Osteoblast (primary cell): ENCODE data around the gene HELZ. TPM values are rescaled to one million over a fixed set of nuclear protein-coding genes. Genes with fewer than 3 reads are reported as not detected.

Experiments
- DNase-seq: peaks from one replicate; pipeline ENCODE4 v3.0.0; 2011; ENCODE audit warnings: low spot score, mixed read lengths; ENCODE audit not compliant: insufficient read length; ENCODE audit errors: missing footprints
- H2AFZ ChIP-seq: 2 replicates; pipeline ENCODE4 v1.6.0; 2011; ENCODE audit warnings: mild to moderate bottlenecking, low read length
- H3K27ac ChIP-seq: 2 replicates; pipeline ENCODE4 v1.5.1; 2011; ENCODE audit warnings: mild to moderate bottlenecking, low read depth, low read length, moderate library complexity
- H3K27me3 ChIP-seq: 2 replicates; pipeline ENCODE4 v1.6.0; 2012; ENCODE audit warnings: mild to moderate bottlenecking, control low read depth, inconsistent platforms, low read length, moderate library complexity; ENCODE audit not compliant: insufficient read depth
- H3K36me3 ChIP-seq: 2 replicates; pipeline ENCODE4 v1.5.1; 2011; ENCODE audit warnings: mild to moderate bottlenecking, low read length, control low read depth, moderate library complexity; ENCODE audit not compliant: insufficient read depth
- H3K4me1 ChIP-seq: 2 replicates; pipeline ENCODE4 v1.5.1; 2011; ENCODE audit warnings: mild to moderate bottlenecking, low read length, control low read depth, moderate library complexity; ENCODE audit not compliant: insufficient read depth
- H3K4me2 ChIP-seq: 2 replicates; pipeline ENCODE4 v1.6.0; 2011; ENCODE audit warnings: mild to moderate bottlenecking, low read length; ENCODE audit not compliant: insufficient read depth
- H3K4me3 ChIP-seq: fragments of 200-600 bp; sonication (generic); 3 replicates; pipeline ENCODE4 v1.5.1; 2012; ENCODE audit warnings: mild to moderate bottlenecking, low read length, inconsistent platforms; ENCODE audit not compliant: insufficient read depth
- H3K79me2 ChIP-seq: 2 replicates; pipeline ENCODE4 v1.6.0; 2012; ENCODE audit warnings: mild to moderate bottlenecking, low read length, control low read depth, inconsistent platforms; ENCODE audit not compliant: insufficient read depth
- H3K9me3 ChIP-seq: 2 replicates; pipeline ENCODE4 v1.5.1; 2011; ENCODE audit warnings: low read depth, low read length, control low read depth
- H4K20me1 ChIP-seq: 2 replicates; pipeline ENCODE4 v1.6.0; 2012; ENCODE audit warnings: mild to moderate bottlenecking, low read length, control low read depth; ENCODE audit not compliant: insufficient read depth
- CTCF ChIP-seq: IDR thresholded peaks from 2 replicates; pipeline ENCODE4 v1.5.1; 2011; ENCODE audit warnings: mild to moderate bottlenecking, low read depth, low read length, moderate library complexity; ENCODE audit errors: extremely low read depth
- total RNA-seq: library from RNA; depleted of rRNA; stranded (reverse); fragments of >200 nt; gene quantifications from 2 replicates; pipeline ENCODE4 v1.2.3, GENCODE V29; 2012

HELZ gene
- total RNA-seq, 1 donor, result 56.8 TPM

GRCh38 chr17:67211742-67212141 is 33.3 kb downstream of the HELZ start:
- H3K36me3 ChIP-seq, result no peaks in the 10 kb centered on the region
- H3K9me3 ChIP-seq, result no peaks in the 10 kb centered on the region
- TF ChIP-seq CTCF, result no peak
- H2AFZ ChIP-seq, result no peak overlapping the region
- peaks cover 41% of the 10 kb centered on the region for H3K79me2 ChIP-seq
- no peaks in the 10 kb centered on the region for H3K27me3 ChIP-seq
- no peak overlapping the region for H3K27ac ChIP-seq
- H3K4me3 ChIP-seq, result no peak overlapping the region
- peaks cover 25% of the 10 kb centered on the region for H3K4me1 ChIP-seq
- H4K20me1 ChIP-seq, result no peaks in the 10 kb centered on the region
- H3K4me2 ChIP-seq, result peak overlapping the region; percentile 30
- no peak for DNase-seq

GRCh38 chr17:67210915-67211314 is 34.1 kb downstream of the HELZ start:
- H3K36me3 ChIP-seq, result no peaks in the 10 kb centered on the region
- H3K4me1 ChIP-seq, result peaks cover 25% of the 10 kb centered on the region
- H3K27ac ChIP-seq, result no peak overlapping the region
- no peaks in the 10 kb centered on the region for H3K9me3 ChIP-seq
- DNase-seq, result no peak
- no peak for TF ChIP-seq CTCF
- no peak overlapping the region for H2AFZ ChIP-seq
- no peak overlapping the region for H3K4me2 ChIP-seq
- no peaks in the 10 kb centered on the region for H3K27me3 ChIP-seq
- H3K4me3 ChIP-seq, result no peak overlapping the region
- no peaks in the 10 kb centered on the region for H4K20me1 ChIP-seq
- peaks cover 37% of the 10 kb centered on the region for H3K79me2 ChIP-seq

- Histone ChIP-seq H3K4me2 (no peak overlapping the region), H3K36me3 (no peaks in the 10 kb centered on the region), H3K27me3 (no peaks in the 10 kb centered on the region), H3K4me1 (peaks cover 17% of the 10 kb centered on the region), H2AFZ (no peak overlapping the region), H3K79me2 (peaks cover 38% of the 10 kb centered on the region), H3K9me3 (no peaks in the 10 kb centered on the region), H3K27ac (no peak overlapping the region), H3K4me3 (no peak overlapping the region), H4K20me1 (no peaks in the 10 kb centered on the region)
- DNase-seq, result no peak
- TF ChIP-seq CTCF, result no peak
These were observed 36.8 kb downstream of the HELZ start for GRCh38 chr17:67208232-67208631.

GRCh38 chr17:67203818-67204217 is 41.2 kb downstream of the HELZ start:
- no peaks in the 10 kb centered on the region for H3K4me1 ChIP-seq
- H3K4me3 ChIP-seq, result no peak overlapping the region
- no peak for DNase-seq
- H3K4me2 ChIP-seq, result no peak overlapping the region
- peaks cover 26% of the 10 kb centered on the region for H3K79me2 ChIP-seq
- H3K9me3 ChIP-seq, result no peaks in the 10 kb centered on the region
- H4K20me1 ChIP-seq, result no peaks in the 10 kb centered on the region
- H3K27ac ChIP-seq, result no peak overlapping the region
- H3K36me3 ChIP-seq, result peaks cover 15% of the 10 kb centered on the region
- no peak overlapping the region for H2AFZ ChIP-seq
- TF ChIP-seq CTCF, result no peak
- no peaks in the 10 kb centered on the region for H3K27me3 ChIP-seq
